ENCODE data around the gene TAPBP. TPM values are rescaled to one million over a fixed set of nuclear protein-coding genes. Genes with fewer than 3 reads are reported as not detected.

TAPBP gene
- total and polyA plus RNA-seq, 12 donors: 25.1 to 322 (median 165) TPM

DNA sequence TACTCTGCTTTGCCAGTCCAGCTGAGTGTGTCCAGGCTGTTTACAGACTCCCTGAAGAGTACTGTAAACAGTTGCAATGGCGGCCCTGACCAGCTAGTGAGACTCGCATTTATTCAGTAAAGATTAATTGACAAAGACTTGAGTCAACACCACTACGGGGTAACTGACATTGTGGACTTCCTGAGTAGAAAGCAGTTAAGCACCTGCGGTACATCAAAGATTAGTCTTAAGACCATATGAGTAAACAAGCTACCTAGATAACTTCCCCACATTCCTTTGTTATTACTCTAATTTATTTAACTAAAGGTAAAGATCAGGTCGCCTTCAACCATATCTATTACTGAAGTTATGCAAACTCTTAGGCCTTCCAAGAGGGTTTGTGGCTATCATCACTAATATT is 54.8 kb downstream of the TAPBP start:
- TF ChIP-seq, protein P1, sequence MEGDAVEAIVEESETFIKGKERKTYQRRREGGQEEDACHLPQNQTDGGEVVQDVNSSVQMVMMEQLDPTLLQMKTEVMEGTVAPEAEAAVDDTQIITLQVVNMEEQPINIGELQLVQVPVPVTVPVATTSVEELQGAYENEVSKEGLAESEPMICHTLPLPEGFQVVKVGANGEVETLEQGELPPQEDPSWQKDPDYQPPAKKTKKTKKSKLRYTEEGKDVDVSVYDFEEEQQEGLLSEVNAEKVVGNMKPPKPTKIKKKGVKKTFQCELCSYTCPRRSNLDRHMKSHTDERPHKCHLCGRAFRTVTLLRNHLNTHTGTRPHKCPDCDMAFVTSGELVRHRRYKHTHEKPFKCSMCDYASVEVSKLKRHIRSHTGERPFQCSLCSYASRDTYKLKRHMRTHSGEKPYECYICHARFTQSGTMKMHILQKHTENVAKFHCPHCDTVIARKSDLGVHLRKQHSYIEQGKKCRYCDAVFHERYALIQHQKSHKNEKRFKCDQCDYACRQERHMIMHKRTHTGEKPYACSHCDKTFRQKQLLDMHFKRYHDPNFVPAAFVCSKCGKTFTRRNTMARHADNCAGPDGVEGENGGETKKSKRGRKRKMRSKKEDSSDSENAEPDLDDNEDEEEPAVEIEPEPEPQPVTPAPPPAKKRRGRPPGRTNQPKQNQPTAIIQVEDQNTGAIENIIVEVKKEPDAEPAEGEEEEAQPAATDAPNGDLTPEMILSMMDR (IDR thresholded peaks at IDR 0.05): no peak
- TF ChIP-seq POLR2A (IDR thresholded peaks at IDR 0.05): no peak
- intact Hi-C loops (cut with DNase I): no loop called here
- peaks cover 0 to 24% of the 10 kb centered on the region in 2 donors for H3K36me3 ChIP-seq (replicated peaks in 1 of 2)

DNA sequence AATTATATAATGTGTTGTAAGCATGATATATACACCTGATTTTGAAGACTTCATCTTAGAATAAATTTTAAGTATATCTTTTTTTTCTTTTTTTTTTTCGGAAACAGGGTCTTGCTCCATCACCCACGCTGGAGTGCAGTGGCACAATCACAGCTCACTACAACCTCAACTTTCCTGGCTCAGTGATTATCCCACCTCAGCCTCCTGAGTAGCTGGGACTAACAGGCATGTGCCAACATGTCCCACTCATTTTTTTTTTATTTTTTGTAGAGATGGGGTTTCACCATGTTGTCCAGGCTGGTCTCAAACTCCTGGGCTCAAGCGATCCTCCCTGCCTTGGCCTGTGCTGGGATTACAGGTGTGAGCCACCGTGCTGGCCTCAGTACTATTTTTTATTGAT is 59.3 kb downstream of the TAPBP start:
- intact Hi-C loops (cut with DNase I): no loop called here
- no peak overlapping the region for H3K27ac ChIP-seq

More for the DNA sequence above, 54.8 kb downstream of the TAPBP start:
- Histone ChIP-seq H3K9me3 (replicated peaks in 1 of 3) (no peaks in the 10 kb centered on the region), H3K27ac (no peak overlapping the region), H3K27me3 (no peaks in the 10 kb centered on the region), H3K4me1 (replicated peaks in 1 of 2) (peaks cover 5 to 8% of the 10 kb centered on the region in 2 donors), H3K4me3 (no peak overlapping the region)
- no peak for DNase-seq
- WGBS, 4 donors: 91 to 100% (median 96%) methylated on average over 5 of the region's 5 CpGs

DNA sequence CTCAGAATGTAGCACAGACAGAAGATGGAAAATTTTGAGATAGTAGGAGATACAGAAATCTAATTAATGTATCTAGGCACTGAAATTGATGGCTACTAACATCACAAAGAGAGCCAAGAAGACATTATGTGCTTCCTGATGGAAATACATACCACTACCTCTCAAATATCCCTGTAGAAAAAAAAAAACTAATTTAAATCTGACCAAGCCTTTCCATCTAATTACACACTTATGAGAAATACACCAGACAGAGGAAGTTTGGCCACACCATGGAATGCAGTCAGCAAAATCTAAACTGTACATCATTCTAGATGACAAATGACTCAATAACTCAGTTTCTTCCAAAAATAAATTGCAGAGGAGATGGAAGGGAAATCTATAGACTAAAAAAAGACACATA is 61.1 kb downstream of the TAPBP start:
- Histone ChIP-seq H3K9me3 (replicated peaks in 1 of 3) (no peaks in the 10 kb centered on the region), H3K4me3 (no peak overlapping the region), H3K36me3 (replicated peaks in 1 of 2) (peaks cover 0 to 4% of the 10 kb centered on the region in 2 donors), H3K27me3 (no peaks in the 10 kb centered on the region), H3K27ac (no peak overlapping the region), H3K4me1 (replicated peaks in 1 of 2) (peaks cover 20 to 23% of the 10 kb centered on the region in 2 donors)
- intact Hi-C loops (cut with DNase I): no loop called here
- DNase-seq: no peak
- no peak for TF ChIP-seq POLR2A (IDR thresholded peaks at IDR 0.05)

More for the DNA sequence above, 59.3 kb downstream of the TAPBP start:
- H3K9me3 ChIP-seq (replicated peaks in 1 of 3): no peaks in the 10 kb centered on the region
- no peaks in the 10 kb centered on the region for H3K27me3 ChIP-seq
- no peak for TF ChIP-seq POLR2A (IDR thresholded peaks at IDR 0.05)
- TF ChIP-seq, protein P1 (IDR thresholded peaks at IDR 0.05): no peak
- 91 to 97% (median 96%) methylated on average over 4 of the region's 4 CpGs for WGBS, 4 donors
- peaks cover 0 to 4% of the 10 kb centered on the region in 2 donors for H3K36me3 ChIP-seq (replicated peaks in 1 of 2)
- no peak overlapping the region for H3K4me3 ChIP-seq
- DNase-seq: no peak
- H3K4me1 ChIP-seq (replicated peaks in 1 of 2): peaks cover 11 to 12% of the 10 kb centered on the region in 2 donors

DNA sequence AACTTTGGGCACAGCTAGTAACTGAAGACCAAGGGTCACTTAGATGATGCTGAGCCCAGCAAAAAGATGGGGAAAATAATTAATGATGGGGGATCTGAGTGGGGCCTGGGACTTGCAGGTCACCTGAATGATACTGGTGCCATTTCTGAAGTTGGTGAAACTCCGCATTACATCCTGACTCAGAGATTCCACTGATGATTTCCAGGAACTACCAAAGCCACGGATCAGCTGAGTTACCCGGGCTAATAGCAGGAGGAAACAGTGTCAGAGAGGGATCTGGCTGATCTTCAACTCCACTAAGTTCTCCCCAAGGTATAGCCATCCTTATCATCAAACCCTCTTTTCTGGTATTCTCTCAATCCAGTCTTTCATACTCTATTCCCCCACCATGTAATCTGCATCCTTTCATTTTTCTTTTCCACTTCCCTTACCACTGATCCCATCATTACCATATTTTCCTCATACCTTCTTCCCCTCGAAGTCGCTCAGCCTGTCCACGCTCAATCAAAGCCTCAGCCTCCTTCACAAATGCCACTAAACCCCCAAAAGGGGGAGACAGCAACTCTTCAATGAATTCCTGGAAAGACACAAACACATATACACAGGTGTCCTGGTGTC is 62.4 kb downstream of the TAPBP start:
- WGBS, 4 donors: 80 to 88% (median 86%) methylated on average over 6 of the region's 6 CpGs
- no peak for TF ChIP-seq POLR2A (IDR thresholded peaks at IDR 0.05)
- TF ChIP-seq, protein P1 (IDR thresholded peaks at IDR 0.05): no peak
- H3K4me1 ChIP-seq (replicated peaks in 1 of 2): peaks cover 20 to 23% of the 10 kb centered on the region in 2 donors
- H3K4me3 ChIP-seq: no peak overlapping the region
- peak in 1 of 7 donors; percentile 8 for DNase-seq
- no peaks in the 10 kb centered on the region for H3K27me3 ChIP-seq
- H3K27ac ChIP-seq: no peak overlapping the region
- intact Hi-C loops (cut with DNase I): no loop called here
- H3K36me3 ChIP-seq (replicated peaks in 1 of 2): no peaks in the 10 kb centered on the region
- no peaks in the 10 kb centered on the region for H3K9me3 ChIP-seq (replicated peaks in 1 of 3)

DNA sequence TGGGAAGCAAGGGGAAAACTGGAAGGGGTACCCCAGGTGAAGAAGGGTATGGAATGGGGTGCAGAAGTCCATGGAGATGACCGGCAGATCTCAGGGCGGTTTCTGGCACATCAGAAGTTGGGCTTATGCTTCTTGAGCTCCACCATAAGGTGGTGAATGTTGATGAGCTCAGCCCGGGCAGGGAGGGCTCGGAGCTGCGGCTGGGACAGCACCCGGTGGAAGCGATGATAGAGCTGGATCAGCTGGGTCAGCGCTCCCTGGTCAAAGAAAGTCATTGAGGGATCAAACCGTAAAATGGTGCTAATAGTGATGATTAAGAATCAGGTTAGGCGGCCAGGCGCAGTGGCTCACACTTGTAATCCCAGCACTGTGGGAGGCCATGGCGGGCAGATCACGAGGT is 63.1 kb downstream of the TAPBP start:
- no peak overlapping the region for H3K4me3 ChIP-seq
- H3K27me3 ChIP-seq: no peaks in the 10 kb centered on the region
- H3K9me3 ChIP-seq (replicated peaks in 1 of 3): no peaks in the 10 kb centered on the region
- DNase-seq: peak in 1 of 7 donors; percentile 22
- intact Hi-C loops (cut with DNase I): no loop called here
- 92 to 98% (median 95%) methylated on average over 13 of the region's 13 CpGs for WGBS, 4 donors
- H3K36me3 ChIP-seq (replicated peaks in 1 of 2): no peaks in the 10 kb centered on the region
- peak overlapping the region; percentile 83 to 96 (median 89) for H3K27ac ChIP-seq
- TF ChIP-seq, protein P1 (IDR thresholded peaks at IDR 0.05): no peak
- no peak for TF ChIP-seq POLR2A (IDR thresholded peaks at IDR 0.05)
- peaks cover 20 to 23% of the 10 kb centered on the region in 2 donors for H3K4me1 ChIP-seq (replicated peaks in 1 of 2)

Measured in adrenal gland (tissue), 12 donors.